GM23338 (cell line): Measurements from ENCODE around the gene ANKLE2. TPM values are rescaled to one million over a fixed set of nuclear protein-coding genes. Genes with fewer than 3 reads are reported as not detected.

Experiments
- ATAC-seq: fragments of 200-7000 bp; cut with Tn5 transposase; 3 replicates; pipeline ENCODE4 v1.9.1; 2020
- DNase-seq: peaks from one replicate; pipeline ENCODE4 v3.0.0-alpha.2; 2015; ENCODE audit warnings: low spot score
- H2AFZ ChIP-seq: fragments of 200-600 bp; sonication (generic); 2 replicates; pipeline ENCODE4 v1.8.0; 2016; ENCODE audit warnings: antibody characterized with exemption, mild to moderate bottlenecking, moderate library complexity
- H3F3A ChIP-seq: fragments of 200-600 bp; sonication (generic); replicated peaks from 2 replicates; pipeline ENCODE4 v1.8.0; 2017; ENCODE audit warnings: antibody characterized with exemption, mixed run types, low read depth
- H3K27ac ChIP-seq: fragments of 200-600 bp; sonication (generic); 2 replicates; pipeline ENCODE4 v1.6.1; 2016; ENCODE audit warnings: low read depth
- H3K27me3 ChIP-seq: fragments of 200-600 bp; sonication (generic); 2 replicates; pipeline ENCODE4 v1.8.0; 2016; ENCODE audit warnings: mild to moderate bottlenecking, mixed run types, moderate library complexity; ENCODE audit not compliant: insufficient read depth
- H3K36me3 ChIP-seq: fragments of 200-600 bp; sonication (generic); 2 replicates; pipeline ENCODE4 v1.8.0; 2016; ENCODE audit warnings: mild to moderate bottlenecking; ENCODE audit not compliant: insufficient read depth
- H3K4me1 ChIP-seq: fragments of 200-600 bp; sonication (generic); 2 replicates; pipeline ENCODE4 v1.8.0; 2016; ENCODE audit warnings: mild to moderate bottlenecking, moderate library complexity; ENCODE audit not compliant: insufficient read depth
- H3K4me2 ChIP-seq: fragments of 200-600 bp; sonication (generic); 2 replicates; pipeline ENCODE4 v1.7.1; 2017; ENCODE audit warnings: mixed run types
- H3K4me3 ChIP-seq: fragments of 200-600 bp; sonication (generic); 2 replicates; pipeline ENCODE4 v1.6.1; 2016; ENCODE audit warnings: mixed run types
- H3K79me2 ChIP-seq: fragments of 200-600 bp; sonication (generic); replicated peaks from 2 replicates; pipeline ENCODE4 v1.8.0; 2017; ENCODE audit warnings: mild to moderate bottlenecking; ENCODE audit not compliant: insufficient read depth
- H3K9me2 ChIP-seq: fragments of 200-600 bp; sonication (generic); 2 replicates; pipeline ENCODE4 v1.8.0; 2017; ENCODE audit not compliant: insufficient read depth
- H4K20me1 ChIP-seq: fragments of 200-600 bp; sonication (generic); replicated peaks from 2 replicates; pipeline ENCODE4 v1.8.0; 2017; ENCODE audit warnings: mild to moderate bottlenecking; ENCODE audit not compliant: insufficient read depth
- H3K27ac Mint-ChIP-seq: 2 replicates; pipeline ENCODE4 v1.8.0; 2020; ENCODE audit warnings: inconsistent platforms, mild to moderate bottlenecking, moderate library complexity, mixed read lengths
- H3K27me3 Mint-ChIP-seq: 3 replicates; pipeline ENCODE4 v1.8.0; 2022; ENCODE audit warnings: low read depth, mild to moderate bottlenecking, moderate library complexity, mixed read lengths, inconsistent platforms; ENCODE audit not compliant: insufficient read depth, poor library complexity
- H3K36me3 Mint-ChIP-seq: 3 replicates; pipeline ENCODE4 v1.8.0; 2021; ENCODE audit warnings: low read depth, mild to moderate bottlenecking, inconsistent platforms, moderate library complexity, mixed read lengths
- H3K4me1 Mint-ChIP-seq: 3 replicates; pipeline ENCODE4 v1.8.0; 2020; ENCODE audit warnings: mild to moderate bottlenecking, inconsistent platforms, mixed read lengths
- H3K4me3 Mint-ChIP-seq: 3 replicates; pipeline ENCODE4 v1.8.0; 2021; ENCODE audit warnings: moderate library complexity, mild to moderate bottlenecking, inconsistent platforms, mixed read lengths
- H3K9me3 Mint-ChIP-seq: 3 replicates; pipeline ENCODE4 v1.8.0; 2020; ENCODE audit warnings: moderate library complexity, mild to moderate bottlenecking, inconsistent platforms, mixed read lengths
- EZH2phosphoT487 ChIP-seq: fragments of 200-600 bp; sonication (generic); IDR thresholded peaks from one replicate; pipeline ENCODE4 v1.8.1; 2018; ENCODE audit warnings: antibody characterized with exemption; ENCODE audit not compliant: unreplicated experiment
- NANOG ChIP-seq: IDR thresholded peaks from 2 replicates; pipeline ENCODE4 v1.6.1; 2016; ENCODE audit warnings: antibody characterized with exemption, borderline replicate concordance
- ZNF114 ChIP-seq: fragments of 250-450 bp; sonication (Bioruptor Pico); IDR thresholded peaks from 2 replicates; pipeline ENCODE4 v1.5.0; 2020; ENCODE audit warnings: mild to moderate bottlenecking, moderate library complexity
- ZNF331 ChIP-seq: fragments of 250-450 bp; sonication (Bioruptor Pico); IDR thresholded peaks from 2 replicates; pipeline ENCODE4 v1.5.0; 2020; ENCODE audit warnings: low read depth, mild to moderate bottlenecking, moderate library complexity
- ZNF462 ChIP-seq: fragments of 250-450 bp; sonication (Bioruptor Pico); IDR thresholded peaks from 2 replicates; pipeline ENCODE4 v1.5.0; 2020; ENCODE audit warnings: mild to moderate bottlenecking, moderate library complexity
- polyA plus RNA-seq: library from polyadenylated mRNA; unstranded; fragments of >200 nt; fragmentation: Nextera tagmentation; extraction: Ambion mirVana; gene quantifications from 2 replicates; pipeline ENCODE4 v1.2.1, GENCODE V29; 2016
- total RNA-seq: library from RNA; depleted of rRNA; stranded (reverse); fragments of >200 nt; shearing (Covaris generic); gene quantifications from 2 replicates; pipeline ENCODE4 v1.2.3, GENCODE V29; 2014
- TF ChIP-seq, protein P1 (sequence below): IDR thresholded peaks from one replicate; pipeline ENCODE4 v1.6.1; 2018; ENCODE audit warnings: antibody characterized with exemption; ENCODE audit not compliant: unreplicated experiment

ANKLE2 gene
- total and polyA plus RNA-seq, 2 experiments from 2014 or later: 27.2 to 63.7 TPM

DNA sequence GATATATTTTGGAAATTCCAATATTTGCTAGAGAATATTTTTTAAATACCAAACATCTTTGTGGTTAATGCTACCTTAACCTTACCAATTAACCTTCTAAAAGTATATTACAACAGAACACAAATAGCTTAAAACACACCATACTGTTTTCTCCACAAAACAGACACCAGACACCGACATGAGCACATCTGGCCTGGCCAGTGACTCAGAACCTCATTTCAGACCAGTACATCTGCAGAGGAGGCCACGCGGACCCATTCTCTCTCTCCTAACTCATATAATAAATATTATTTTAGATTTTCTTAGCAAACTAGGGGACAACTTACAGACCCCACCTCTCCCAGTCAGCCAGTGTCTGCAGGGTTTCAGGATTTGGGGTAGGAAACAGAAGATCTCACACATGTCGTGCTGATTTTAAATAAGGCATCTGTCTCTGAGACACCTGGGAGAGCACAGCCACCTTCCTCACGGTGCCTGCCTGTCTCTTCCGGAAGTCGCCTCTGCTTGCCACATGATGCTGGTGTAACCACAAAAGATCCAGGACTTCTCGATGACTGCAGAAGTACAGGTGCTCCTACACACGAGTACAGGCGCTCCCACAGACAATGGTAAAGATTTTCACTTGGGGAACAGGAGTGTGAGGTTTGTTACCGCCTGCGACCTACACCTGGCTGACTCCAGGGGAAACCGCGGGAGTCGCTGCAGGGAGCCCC lies 9.7 kb upstream of the ANKLE2 start:
- H3K9me2 ChIP-seq: no peaks in the 10 kb centered on the region
- no peak overlapping the region for H3K27ac ChIP-seq
- peaks cover 7% of the 10 kb centered on the region; the same call in 2 of the 3 replicates for H3K4me1 Mint-ChIP-seq
- no peak for TF ChIP-seq ZNF462 (CRISPR knock-in tag)
- TF ChIP-seq, protein P1, sequence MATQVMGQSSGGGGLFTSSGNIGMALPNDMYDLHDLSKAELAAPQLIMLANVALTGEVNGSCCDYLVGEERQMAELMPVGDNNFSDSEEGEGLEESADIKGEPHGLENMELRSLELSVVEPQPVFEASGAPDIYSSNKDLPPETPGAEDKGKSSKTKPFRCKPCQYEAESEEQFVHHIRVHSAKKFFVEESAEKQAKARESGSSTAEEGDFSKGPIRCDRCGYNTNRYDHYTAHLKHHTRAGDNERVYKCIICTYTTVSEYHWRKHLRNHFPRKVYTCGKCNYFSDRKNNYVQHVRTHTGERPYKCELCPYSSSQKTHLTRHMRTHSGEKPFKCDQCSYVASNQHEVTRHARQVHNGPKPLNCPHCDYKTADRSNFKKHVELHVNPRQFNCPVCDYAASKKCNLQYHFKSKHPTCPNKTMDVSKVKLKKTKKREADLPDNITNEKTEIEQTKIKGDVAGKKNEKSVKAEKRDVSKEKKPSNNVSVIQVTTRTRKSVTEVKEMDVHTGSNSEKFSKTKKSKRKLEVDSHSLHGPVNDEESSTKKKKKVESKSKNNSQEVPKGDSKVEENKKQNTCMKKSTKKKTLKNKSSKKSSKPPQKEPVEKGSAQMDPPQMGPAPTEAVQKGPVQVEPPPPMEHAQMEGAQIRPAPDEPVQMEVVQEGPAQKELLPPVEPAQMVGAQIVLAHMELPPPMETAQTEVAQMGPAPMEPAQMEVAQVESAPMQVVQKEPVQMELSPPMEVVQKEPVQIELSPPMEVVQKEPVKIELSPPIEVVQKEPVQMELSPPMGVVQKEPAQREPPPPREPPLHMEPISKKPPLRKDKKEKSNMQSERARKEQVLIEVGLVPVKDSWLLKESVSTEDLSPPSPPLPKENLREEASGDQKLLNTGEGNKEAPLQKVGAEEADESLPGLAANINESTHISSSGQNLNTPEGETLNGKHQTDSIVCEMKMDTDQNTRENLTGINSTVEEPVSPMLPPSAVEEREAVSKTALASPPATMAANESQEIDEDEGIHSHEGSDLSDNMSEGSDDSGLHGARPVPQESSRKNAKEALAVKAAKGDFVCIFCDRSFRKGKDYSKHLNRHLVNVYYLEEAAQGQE: no peak
- no peak for TF ChIP-seq EZH2phosphoT487
- TF ChIP-seq ZNF114 (CRISPR knock-in tag): no peak
- no peak for TF ChIP-seq NANOG
- no peak for TF ChIP-seq ZNF331 (CRISPR knock-in tag)
- peaks cover 18% of the 10 kb centered on the region for H3F3A ChIP-seq
- peaks cover 4% of the 10 kb centered on the region; the same call in 1 of the 2 replicates for H4K20me1 ChIP-seq
- DNase-seq: no peak
- no peak overlapping the region for H3K4me3 ChIP-seq
- H3K9me3 Mint-ChIP-seq: no peaks in the 10 kb centered on the region; the same call in 2 of the 3 replicates
- no peak overlapping the region for H3K4me3 Mint-ChIP-seq
- ATAC-seq: no peak
- peaks cover 6% of the 10 kb centered on the region; the same call in 1 of the 2 replicates for H3K36me3 ChIP-seq
- no peaks in the 10 kb centered on the region for H3K27me3 ChIP-seq
- H3K79me2 ChIP-seq: no peaks in the 10 kb centered on the region
- H3K27me3 Mint-ChIP-seq: peaks cover 12% of the 10 kb centered on the region
- H3K27ac Mint-ChIP-seq: no peak overlapping the region
- H3K4me1 ChIP-seq: no peaks in the 10 kb centered on the region
- no peak overlapping the region for H3K4me2 ChIP-seq
- peaks cover 21% of the 10 kb centered on the region for H3K36me3 Mint-ChIP-seq
- H2AFZ ChIP-seq: no peak overlapping the region
